ENCODE data around the gene SEMG2.

SEMG2 gene

GRCh38 chr20:45221076-45221475 lies at the start of gene SEMG2:
TSS of gene SEMG2 (plus strand) at chr20:45221373. CDS start at chr20:45221390, 17 bp downstream.
- no peak for DNase-seq

GRCh38 chr20:45173522-45173921 lies 47.7 kb upstream of the SEMG2 start:
- DNase-seq, result no peak

GRCh38 chr20:45174434-45175364 lies 46.5 kb upstream of the SEMG2 start, which contains the start of gene PI3:
TSS of gene PI3 (plus strand) at chr20:45174902. CDS start at chr20:45174923, 21 bp downstream.
- DNase-seq, result no peak

GRCh38 chr20:45176526-45177267 lies 44.5 kb upstream of the SEMG2 start:
- no peak for DNase-seq

- no peak for DNase-seq
These were observed 42.0 kb upstream of the SEMG2 start for GRCh38 chr20:45179166-45179565.

- DNase-seq, result no peak
These were observed 39.5 kb upstream of the SEMG2 start for GRCh38 chr20:45181639-45182038.

- DNase-seq, result no peak
These were observed 38.1 kb upstream of the SEMG2 start for GRCh38 chr20:45183084-45183483.

GRCh38 chr20:45187693-45188092 lies 33.5 kb upstream of the SEMG2 start:
- DNase-seq, result no peak

GRCh38 chr20:45189067-45189609 lies 32.0 kb upstream of the SEMG2 start:
- DNase-seq, result no peak

- DNase-seq, result no peak
These were observed 31.3 kb upstream of the SEMG2 start for GRCh38 chr20:45189861-45190260.

- DNase-seq, result no peak
These were observed 29.2 kb upstream of the SEMG2 start for GRCh38 chr20:45191926-45192325.

GRCh38 chr20:45193331-45193730 lies 27.8 kb upstream of the SEMG2 start:
- DNase-seq, result no peak

- DNase-seq, result no peak
These were observed 14.4 kb upstream of the SEMG2 start, which contains the start of gene SEMG1 for GRCh38 chr20:45206725-45207124. TSS of gene SEMG1 (plus strand) at chr20:45207033. CDS start at chr20:45207054, 21 bp downstream.

GRCh38 chr20:45209924-45210323 lies 11.2 kb upstream of the SEMG2 start:
- no peak for DNase-seq

- no peak for DNase-seq
These were observed 9.4 kb upstream of the SEMG2 start for GRCh38 chr20:45211569-45212474.

- DNase-seq, result no peak
These were observed 8.3 kb upstream of the SEMG2 start for GRCh38 chr20:45212836-45213235.

GRCh38 chr20:45218124-45218523 lies 3.0 kb upstream of the SEMG2 start:
- DNase-seq, result no peak

- DNase-seq, result no peak
These were observed 2.5 kb upstream of the SEMG2 start for GRCh38 chr20:45218636-45219035.

- DNase-seq, result no peak
These were observed 2.0 kb downstream of the SEMG2 start for GRCh38 chr20:45223136-45223535.

- no peak for DNase-seq
These were observed 5.1 kb downstream of the SEMG2 start for GRCh38 chr20:45226287-45226686.

- no peak for DNase-seq
These were observed 8.3 kb downstream of the SEMG2 start for GRCh38 chr20:45229264-45230056.
